NCI-H526 treated with DMSO at 0.1 percent for 48 hours (cell line): Measurements from ENCODE around the gene TRAF7.

Source experiments
- DNase-seq: peaks from one replicate; lab custom pipeline; 2025; lab: John Stamatoyannopoulos, UW

The TRAF7 gene

GRCh38 chr16:2181952-2182351 lies 26.4 kb downstream of the TRAF7 start:
- no peak for DNase-seq

- no peak for DNase-seq
These were observed 28.1 kb downstream of the TRAF7 start for GRCh38 chr16:2183671-2184070.

- DNase-seq = no peak
These were observed 28.8 kb downstream of the TRAF7 start for GRCh38 chr16:2184346-2184745.

GRCh38 chr16:2184962-2185361 lies 29.4 kb downstream of the TRAF7 start:
- no peak for DNase-seq

- no peak for DNase-seq
These were observed 30.5 kb downstream of the TRAF7 start for GRCh38 chr16:2186064-2186463.

GRCh38 chr16:2186505-2186904 lies 30.9 kb downstream of the TRAF7 start:
- DNase-seq = no peak

- no peak for DNase-seq
These were observed 31.6 kb downstream of the TRAF7 start for GRCh38 chr16:2187212-2187611.

- DNase-seq = no peak
These were observed 32.8 kb downstream of the TRAF7 start for GRCh38 chr16:2188395-2188794.

- DNase-seq = no peak
These were observed 33.8 kb downstream of the TRAF7 start for GRCh38 chr16:2189252-2189893.

- no peak for DNase-seq
These were observed 34.5 kb downstream of the TRAF7 start for GRCh38 chr16:2190002-2190658.

GRCh38 chr16:2190659-2191445 lies 35.3 kb downstream of the TRAF7 start:
- DNase-seq = no peak

- DNase-seq = no peak
These were observed 35.8 kb downstream of the TRAF7 start for GRCh38 chr16:2191446-2191706.

- no peak for DNase-seq
These were observed 38.7 kb downstream of the TRAF7 start for GRCh38 chr16:2194166-2194834.

- DNase-seq = peak; percentile 21
These were observed 39.3 kb downstream of the TRAF7 start for GRCh38 chr16:2194852-2195321.

GRCh38 chr16:2195322-2196161 lies 40.0 kb downstream of the TRAF7 start:
- no peak for DNase-seq

GRCh38 chr16:2196162-2196980 lies 40.8 kb downstream of the TRAF7 start, which contains the start of gene CASKIN1:
CASKIN1 (minus strand) TSS chr16:2196605; CDS start chr16:2196432, 173 bp downstream.
- no peak for DNase-seq

- no peak for DNase-seq
These were observed 41.5 kb downstream of the TRAF7 start for GRCh38 chr16:2196981-2197511.

GRCh38 chr16:2197765-2198164 lies 42.2 kb downstream of the TRAF7 start:
- DNase-seq = no peak

- no peak for DNase-seq
These were observed 42.7 kb downstream of the TRAF7 start for GRCh38 chr16:2198283-2198682.

GRCh38 chr16:2199095-2199494 lies 43.5 kb downstream of the TRAF7 start:
- DNase-seq = no peak
